Fibroblast of villous mesenchyme (primary cell): ENCODE measurements around the gene ZSCAN30. TPM values are rescaled to one million over a fixed set of nuclear protein-coding genes. Genes with fewer than 3 reads are reported as not detected.
A peak's percentile ranks its signal among the peaks of the same experiment; 100 is the strongest.

ENCODE experiments used
- DNase-seq: peaks from one replicate; pipeline ENCODE4 v3.0.0-alpha.2; 2010; ENCODE audit warnings: low read depth
- H3K4me3 ChIP-seq: 2 replicates; pipeline ENCODE4 v1.5.1; 2011; ENCODE audit warnings: low read depth, mild to moderate bottlenecking, low read length
- total RNA-seq: library from RNA; depleted of rRNA; stranded (reverse); fragments of >200 nt; gene quantifications from 2 replicates; pipeline ENCODE4 v1.2.3, GENCODE V29; 2012
- TF ChIP-seq, protein P1 (sequence below): IDR thresholded peaks from 2 replicates; pipeline ENCODE4 v1.5.1; 2012; ENCODE audit warnings: low read depth, mild to moderate bottlenecking, low read length; ENCODE audit not compliant: insufficient read depth

Gene ZSCAN30
- total RNA-seq, 1 donor: 21.6 TPM

- no peak overlapping the region for H3K4me3 ChIP-seq
- TF ChIP-seq, protein P1, sequence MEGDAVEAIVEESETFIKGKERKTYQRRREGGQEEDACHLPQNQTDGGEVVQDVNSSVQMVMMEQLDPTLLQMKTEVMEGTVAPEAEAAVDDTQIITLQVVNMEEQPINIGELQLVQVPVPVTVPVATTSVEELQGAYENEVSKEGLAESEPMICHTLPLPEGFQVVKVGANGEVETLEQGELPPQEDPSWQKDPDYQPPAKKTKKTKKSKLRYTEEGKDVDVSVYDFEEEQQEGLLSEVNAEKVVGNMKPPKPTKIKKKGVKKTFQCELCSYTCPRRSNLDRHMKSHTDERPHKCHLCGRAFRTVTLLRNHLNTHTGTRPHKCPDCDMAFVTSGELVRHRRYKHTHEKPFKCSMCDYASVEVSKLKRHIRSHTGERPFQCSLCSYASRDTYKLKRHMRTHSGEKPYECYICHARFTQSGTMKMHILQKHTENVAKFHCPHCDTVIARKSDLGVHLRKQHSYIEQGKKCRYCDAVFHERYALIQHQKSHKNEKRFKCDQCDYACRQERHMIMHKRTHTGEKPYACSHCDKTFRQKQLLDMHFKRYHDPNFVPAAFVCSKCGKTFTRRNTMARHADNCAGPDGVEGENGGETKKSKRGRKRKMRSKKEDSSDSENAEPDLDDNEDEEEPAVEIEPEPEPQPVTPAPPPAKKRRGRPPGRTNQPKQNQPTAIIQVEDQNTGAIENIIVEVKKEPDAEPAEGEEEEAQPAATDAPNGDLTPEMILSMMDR: no peak
- no peak for DNase-seq
Measured at GRCh38 chr18:35242426-35242825, 47.6 kb downstream of the ZSCAN30 start.

GRCh38 chr18:35241448-35241804, 48.6 kb downstream of the ZSCAN30 start:
- H3K4me3 ChIP-seq: peak overlapping the region; percentile 83
- DNase-seq: no peak
- TF ChIP-seq, protein P1: no peak

- TF ChIP-seq, protein P1: no peak
- peak; percentile 98 for DNase-seq
- peak within 1 kb of the TSS; percentile 83 for H3K4me3 ChIP-seq
Measured at GRCh38 chr18:35240664-35241447, 49.2 kb downstream of the ZSCAN30 start, which contains the start of gene ZNF397. TSS of gene ZNF397 (plus strand) at chr18:35241034. CDS start at chr18:35242471, 1,437 bp downstream.

- TF ChIP-seq, protein P1: no peak
- no peak overlapping the region for H3K4me3 ChIP-seq
- DNase-seq: peak; percentile 24
Measured at GRCh38 chr18:35239314-35239713, 50.7 kb downstream of the ZSCAN30 start.

- TF ChIP-seq, protein P1: no peak
- peak; percentile 14 for DNase-seq
Measured at GRCh38 chr18:35236571-35237363, 53.3 kb downstream of the ZSCAN30 start.

DNA sequence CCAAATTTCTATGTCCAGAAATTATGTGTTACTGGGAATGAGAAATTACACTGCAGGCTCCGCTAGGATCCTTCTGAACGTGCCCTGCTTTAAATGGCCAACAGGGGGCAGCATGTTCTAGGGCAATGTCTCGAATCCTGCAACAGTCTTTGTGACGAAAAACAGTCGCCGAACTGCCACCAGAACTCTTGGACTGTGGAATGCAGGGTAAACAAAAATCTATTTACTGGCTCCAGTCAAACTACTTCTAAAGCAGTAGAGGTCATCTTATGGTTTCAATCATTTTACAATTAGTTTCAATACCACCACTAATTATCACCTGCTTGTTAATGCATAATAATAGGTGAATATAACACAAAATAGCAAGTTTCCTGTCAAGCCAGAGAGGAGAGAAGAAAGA, 59.0 kb downstream of the ZSCAN30 start:
- H3K4me3 ChIP-seq: no peak overlapping the region
- TF ChIP-seq, protein P1: peak; percentile 90
- peak; percentile 77 for DNase-seq

More at GRCh38 chr18:35236571-35237363, 53.3 kb downstream of the ZSCAN30 start:
- no peak overlapping the region for H3K4me3 ChIP-seq
